Left cardiac atrium (tissue), 4 donors: ENCODE results near the gene CDCA7L. TPM values are rescaled to one million over a fixed set of nuclear protein-coding genes. Genes with fewer than 3 reads are reported as not detected.
A peak's percentile ranks its signal among the peaks of the same experiment; 100 is the strongest.
"Not testable (repeated sequence)": the region's sequence is repeated elsewhere in the genome, so short reads cannot be mapped to it uniquely, and the experiment has no call there.

Experiments used
- ATAC-seq, 2 donors: fragments of 200-7000 bp; cut with Tn5 transposase; one replicate each; pipeline ENCODE4 v1.9.1; 2020; ENCODE audit warnings: mild to moderate bottlenecking in 2 of 2, moderate library complexity in 2 of 2
- DNase-seq: peaks from one replicate; pipeline ENCODE4 v3.0.0-alpha.2; 2020
- intact Hi-C, 2 donors: fragments of 100-400 bp; cut with DNase I; formaldehyde crosslinking; loops; one replicate each; pipeline versions ENCODE4 v1.14.1 to v1.15.1; 2022 to 2023
- total RNA-seq, 2 donors: library from RNA; stranded (reverse); fragmentation: NEBNext Ultra II Directional; extraction: Animal tissue kit (Norgen Biotek cat#: 25700); gene quantifications; one replicate each; pipeline ENCODE4 v1.2.1, GENCODE V29; 2021
- donor health status: DM: no; HTN: yes; CAD: no.
- donor health status: DM: no; HTN: yes; CAD: no; lungs with severe emphysema.
- donor health status: DM: yes; HTN: yes; CAD: no.
- donor health status: Dilated cardiomyopathy.

CDCA7L gene
- total RNA-seq, 2 donors from 2014 or later, result 23.9 to 55.7 TPM

DNA sequence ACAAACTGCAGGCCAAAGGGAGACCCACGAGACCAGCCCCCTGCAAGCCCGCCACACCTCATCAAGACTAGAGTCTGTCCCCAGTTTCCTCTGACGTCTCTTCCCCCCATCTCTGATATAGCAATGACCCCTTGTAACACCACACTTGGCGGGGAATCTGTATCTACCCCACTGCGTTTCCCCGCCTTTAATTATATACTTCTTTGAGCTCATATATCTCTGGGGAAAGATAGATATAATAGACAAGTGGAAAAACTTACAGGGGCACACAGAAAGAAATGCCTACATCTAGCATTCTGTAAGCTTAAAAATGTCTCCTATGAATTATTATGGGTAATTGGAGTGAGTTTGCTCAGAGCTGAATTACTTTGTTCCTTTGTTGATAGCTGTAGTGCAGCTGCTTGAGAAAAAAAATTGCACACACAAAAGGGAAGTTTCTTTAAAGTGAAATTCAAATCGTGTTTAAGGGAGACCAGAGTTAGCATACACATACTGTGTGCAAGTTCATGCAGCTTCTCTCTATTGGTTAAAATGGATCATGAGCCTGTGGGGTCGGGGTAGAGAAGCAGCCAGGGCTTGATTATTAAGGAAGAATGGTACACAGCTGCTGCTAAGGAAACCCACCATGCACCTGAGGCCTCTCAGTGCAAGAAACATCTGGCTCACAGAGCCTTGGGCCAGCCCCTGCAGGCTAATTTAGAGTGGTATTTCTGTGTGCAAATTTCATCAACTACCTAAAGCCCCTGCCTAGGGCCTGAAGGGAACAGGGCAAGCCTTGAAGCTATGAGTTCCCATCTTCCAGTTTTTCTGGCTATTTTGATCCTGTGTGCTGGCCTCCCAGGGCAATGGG is 32.5 kb downstream of the CDCA7L start:
- intact Hi-C loops, result no loop called here
- ATAC-seq (no peak), DNase-seq (no peak)

DNA sequence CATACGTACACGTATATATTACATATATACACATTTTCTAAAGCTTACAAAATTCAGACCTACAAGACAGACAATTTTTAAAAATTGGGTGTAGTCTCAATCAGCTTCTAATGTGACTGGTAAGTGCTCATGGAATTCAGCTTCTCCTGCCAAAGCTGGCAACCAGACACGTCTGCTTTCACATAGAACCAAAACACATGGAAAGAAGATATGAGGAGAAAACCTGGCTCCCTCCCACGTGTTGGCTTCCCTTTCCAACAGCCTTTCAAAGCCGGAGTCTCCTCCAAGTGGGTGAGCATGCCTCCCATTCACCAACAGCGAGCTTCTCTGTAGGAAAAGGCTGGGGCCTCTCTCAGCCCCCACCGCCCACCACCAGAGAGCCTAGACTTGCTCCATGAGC is 33.4 kb downstream of the CDCA7L start:
- ATAC-seq, result peak; percentile 73 to 78
- intact Hi-C loops, result no loop called here

DNA sequence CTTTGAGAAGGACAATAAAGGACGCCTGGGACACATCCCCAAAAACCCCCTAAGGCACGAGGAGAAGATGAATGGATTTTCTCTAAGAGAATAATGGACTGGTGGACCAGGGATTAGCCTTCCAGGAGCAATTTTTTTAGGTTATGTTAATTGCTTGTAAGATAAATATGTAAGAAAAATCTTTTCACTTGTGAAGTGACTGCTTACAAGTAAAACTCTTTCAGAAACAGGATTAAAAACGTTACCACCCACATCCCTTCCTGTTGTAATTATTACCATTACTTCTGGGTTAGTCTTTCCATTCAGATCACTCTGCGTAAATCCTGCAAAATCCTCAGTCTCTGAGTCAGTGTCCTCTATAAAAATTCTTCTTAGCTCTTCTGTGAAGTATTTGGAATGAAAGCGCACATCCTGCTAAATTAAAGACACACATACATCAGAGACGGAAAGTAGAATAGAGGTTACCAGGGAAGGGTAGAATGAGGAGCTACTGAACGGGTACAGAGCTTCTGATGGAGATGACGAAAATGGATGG is 34.3 kb downstream of the CDCA7L start:
- DNase-seq, result no peak
- no peak for ATAC-seq
- intact Hi-C loops, result loop anchor here in 1 of 2 donors (2.0 kb wide), 1 partner anchor 33 kb away; the partner anchor contains the start of gene CDCA7L

More for the DNA sequence above, 33.4 kb downstream of the CDCA7L start:
- peak; percentile 69 for DNase-seq

DNA sequence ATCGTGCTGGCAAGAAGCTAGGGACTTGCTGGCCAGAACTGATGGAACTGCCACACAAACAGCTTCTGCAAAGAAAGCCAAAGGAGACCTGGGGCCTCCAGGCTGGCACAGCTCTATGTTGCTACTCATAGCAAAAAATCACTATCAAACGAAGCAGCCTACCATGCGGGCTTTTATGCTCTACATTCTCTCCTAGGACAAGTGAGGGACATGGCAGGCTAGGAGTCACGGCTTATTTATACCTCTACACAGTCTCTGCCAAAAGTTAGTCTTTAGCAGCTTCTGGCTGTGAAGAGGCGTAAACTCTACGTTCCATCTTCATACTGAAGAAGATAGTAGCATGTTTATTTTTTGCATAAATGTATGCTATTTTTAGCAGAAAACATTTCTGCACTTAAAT is 35.4 kb downstream of the CDCA7L start:
- ATAC-seq, result peak; percentile 74 to 76
- intact Hi-C loops, result loop anchor here in 1 of 2 donors (2.0 kb wide), 1 partner anchor 35 kb away; the partner anchor contains the start of gene CDCA7L
- no peak for DNase-seq

DNA sequence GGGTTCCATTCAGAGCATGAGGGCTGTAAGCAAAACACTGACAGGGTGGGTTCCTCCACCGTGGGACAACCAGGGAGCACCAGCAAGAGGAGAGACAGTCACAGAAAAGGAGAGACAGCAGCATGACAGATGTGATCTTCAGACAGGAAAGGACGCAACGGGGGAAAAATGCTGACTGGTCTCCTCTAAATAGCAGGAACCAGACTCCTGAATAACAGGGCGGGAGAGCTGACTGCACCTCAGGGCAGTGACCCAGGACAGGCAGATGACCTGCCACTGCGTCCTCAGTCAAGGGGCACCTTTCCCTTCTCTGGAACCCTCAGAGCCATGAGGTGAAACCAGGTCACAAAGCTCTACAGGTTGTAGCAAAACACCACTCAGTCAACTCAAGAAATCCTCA is 37.0 kb downstream of the CDCA7L start:
- intact Hi-C loops, result no loop called here
- no peak for ATAC-seq

DNA sequence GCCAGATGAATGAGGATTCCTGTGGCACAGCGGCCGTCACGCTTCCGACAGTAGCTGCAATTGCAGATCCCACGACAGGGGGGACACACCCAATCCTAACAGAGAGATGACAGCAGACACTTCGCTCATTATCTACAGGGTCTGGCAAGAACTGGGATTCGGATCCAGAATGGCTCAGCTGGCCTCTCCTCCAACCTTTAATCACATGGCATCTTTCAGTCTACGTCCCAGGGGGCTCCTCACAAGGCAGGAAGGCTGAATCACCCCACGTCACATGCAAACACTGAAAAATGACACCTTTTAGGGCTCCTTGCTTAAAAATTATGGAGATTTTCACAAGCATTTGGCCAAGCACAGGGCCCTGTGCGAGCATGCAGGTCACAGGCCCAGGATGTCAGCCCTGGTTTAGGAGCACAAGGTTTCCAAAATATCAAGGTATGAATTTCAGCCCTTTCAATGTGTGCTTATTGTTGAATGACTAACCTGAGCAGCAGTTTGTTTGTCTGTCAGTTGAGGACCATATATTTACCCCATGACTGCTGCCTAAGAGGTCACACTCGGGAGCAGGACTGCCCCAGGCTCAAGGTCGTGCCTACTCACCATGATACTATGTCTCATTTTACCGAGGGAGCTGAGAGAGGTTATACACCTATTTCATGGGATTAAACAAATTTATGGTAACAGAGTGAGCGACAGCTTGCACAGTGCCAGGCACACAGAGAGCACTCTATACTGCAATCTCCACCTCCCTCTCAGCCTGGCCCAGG is 42.5 kb downstream of the CDCA7L start:
- DNase-seq (no peak), ATAC-seq (peak in 1 of 2 donors; percentile 64)
- intact Hi-C loops, result no loop called here

More for the DNA sequence above, 37.0 kb downstream of the CDCA7L start:
- DNase-seq, result no peak

DNA sequence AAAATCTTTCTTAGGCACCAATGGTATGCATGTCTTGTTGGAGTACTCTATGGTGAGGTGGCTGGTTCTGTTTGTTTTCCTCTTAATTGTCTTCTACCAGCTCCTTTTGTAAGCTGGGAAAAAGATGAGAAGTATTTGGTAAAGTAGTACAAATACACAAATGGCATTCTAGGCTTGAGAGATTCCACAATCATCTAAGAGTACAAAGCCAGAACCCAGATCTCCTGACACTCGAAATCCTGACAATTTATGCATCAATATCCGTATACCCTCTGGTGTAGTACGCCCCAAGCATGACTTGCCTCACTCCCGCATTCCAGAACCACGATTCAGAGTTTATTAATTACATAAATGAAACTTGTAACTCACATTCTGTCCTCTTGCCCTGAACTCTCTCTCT is 43.5 kb downstream of the CDCA7L start:
- intact Hi-C loops, result no loop called here
- ATAC-seq (peak in 1 of 2 donors; percentile 18), DNase-seq (no peak)

DNA sequence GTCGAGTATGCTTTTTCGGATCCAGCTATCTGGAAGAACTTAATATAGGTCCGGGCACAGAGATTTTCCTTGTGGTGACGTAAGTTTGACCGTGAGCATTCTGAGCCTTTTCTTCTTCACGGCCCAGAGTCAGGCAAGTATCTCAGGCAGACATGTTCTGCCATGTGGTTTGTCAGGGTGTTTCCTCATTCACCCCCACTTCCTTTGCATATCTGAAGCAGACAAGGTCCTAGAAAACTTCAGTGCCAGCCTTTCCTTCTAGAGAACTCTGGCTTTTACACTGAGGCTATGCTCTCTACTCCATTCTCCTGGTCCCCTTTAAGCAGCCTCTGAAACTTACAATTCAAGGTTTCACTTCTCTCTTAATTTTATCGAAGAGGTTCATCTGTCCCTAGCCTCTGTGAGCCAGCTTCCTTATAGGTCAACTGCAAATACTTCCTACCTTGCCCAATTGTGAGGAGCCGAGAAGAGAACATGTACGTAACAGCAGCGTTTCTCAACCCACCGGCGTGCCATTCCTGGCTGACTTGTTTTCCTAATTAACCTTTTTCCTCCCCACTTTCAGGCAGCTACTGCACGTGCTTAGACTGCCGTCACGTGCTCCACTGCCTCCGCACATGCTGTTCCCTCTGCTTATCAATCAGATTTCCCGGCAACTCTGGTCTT is 47.3 kb downstream of the CDCA7L start:
- ATAC-seq (no peak), DNase-seq (no peak)
- intact Hi-C loops, result no loop called here

DNA sequence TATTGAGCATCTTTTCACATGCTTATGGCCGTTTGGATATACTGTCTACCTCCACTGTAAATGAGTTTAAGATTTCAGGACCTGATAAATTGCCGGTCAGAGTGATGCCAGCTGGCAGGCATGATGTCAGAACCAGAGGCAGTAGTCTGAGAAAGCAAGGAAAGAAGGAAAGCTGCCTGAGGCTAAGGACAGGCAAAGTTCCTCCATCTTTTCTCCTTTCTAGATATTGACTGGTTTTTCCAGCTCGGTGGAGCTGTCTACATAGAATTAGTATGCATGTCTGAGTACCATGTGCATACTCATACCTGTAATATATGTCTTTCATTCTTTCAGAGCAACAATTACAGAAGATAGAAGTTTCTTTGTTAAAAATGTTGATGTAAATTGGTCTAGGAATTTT is 52.3 kb downstream of the CDCA7L start:
- ATAC-seq, result no peak
- DNase-seq, result no peak
- intact Hi-C loops, result no loop called here

DNA sequence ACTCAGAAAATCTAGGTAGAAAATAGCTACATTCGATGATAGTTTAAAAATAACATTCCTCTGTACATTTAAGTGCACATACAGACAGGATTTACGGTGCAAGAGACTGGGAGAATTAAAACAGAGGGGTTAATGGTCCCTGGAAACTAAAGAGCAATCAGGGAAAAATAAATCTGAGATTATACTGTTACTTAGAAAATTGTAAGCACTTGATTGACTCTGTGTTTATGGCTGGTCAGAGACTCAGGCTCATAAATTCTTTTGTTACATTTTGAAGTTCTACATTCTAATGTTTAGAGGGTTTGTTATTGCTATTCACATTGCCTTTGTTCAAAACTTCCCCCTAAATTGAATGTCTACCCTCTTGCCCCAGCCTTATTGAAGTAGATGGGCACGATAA is 54.4 kb downstream of the CDCA7L start:
- DNase-seq (no peak), ATAC-seq (no peak)
- intact Hi-C loops, result no loop called here

DNA sequence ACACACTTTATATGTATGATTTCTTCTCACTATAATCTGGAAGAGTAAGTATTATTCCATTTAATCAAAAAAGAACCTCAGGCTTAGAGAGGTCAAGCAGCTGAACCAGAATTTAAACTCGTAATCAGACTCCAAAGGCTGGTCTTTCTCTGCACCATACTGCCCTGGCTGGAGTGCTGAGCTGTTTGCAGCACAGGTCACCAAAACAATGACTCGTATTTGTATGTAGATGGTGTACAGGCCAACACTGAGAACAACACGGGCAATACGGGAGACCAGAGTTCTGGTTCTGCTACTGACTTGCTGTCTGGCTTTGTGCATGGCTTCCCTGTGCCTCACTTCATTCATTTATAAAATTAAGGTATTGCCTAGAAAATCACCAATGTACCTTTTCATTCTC is 57.9 kb downstream of the CDCA7L start:
- DNase-seq, result no peak
- no peak for ATAC-seq
- intact Hi-C loops, result no loop called here

DNA sequence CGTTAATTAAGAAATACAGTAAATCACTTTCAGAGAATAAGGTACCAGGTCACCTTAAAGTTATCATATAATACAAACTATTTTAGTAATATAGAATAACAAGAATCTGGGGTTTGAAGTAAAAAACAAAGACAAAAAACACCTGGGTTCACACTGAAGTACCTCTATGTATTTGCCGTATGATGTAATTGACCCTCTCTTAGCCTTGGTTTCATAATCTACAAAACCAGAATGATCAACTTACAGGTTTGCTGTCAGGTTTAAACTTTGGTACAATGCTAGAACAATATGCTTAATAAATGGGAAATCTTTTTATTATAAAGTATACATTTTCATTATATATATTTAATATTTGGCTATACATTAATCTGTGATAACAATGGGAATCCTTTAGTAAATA is 58.3 kb downstream of the CDCA7L start:
- intact Hi-C loops, result no loop called here
- DNase-seq (no peak), ATAC-seq (no peak)

DNA sequence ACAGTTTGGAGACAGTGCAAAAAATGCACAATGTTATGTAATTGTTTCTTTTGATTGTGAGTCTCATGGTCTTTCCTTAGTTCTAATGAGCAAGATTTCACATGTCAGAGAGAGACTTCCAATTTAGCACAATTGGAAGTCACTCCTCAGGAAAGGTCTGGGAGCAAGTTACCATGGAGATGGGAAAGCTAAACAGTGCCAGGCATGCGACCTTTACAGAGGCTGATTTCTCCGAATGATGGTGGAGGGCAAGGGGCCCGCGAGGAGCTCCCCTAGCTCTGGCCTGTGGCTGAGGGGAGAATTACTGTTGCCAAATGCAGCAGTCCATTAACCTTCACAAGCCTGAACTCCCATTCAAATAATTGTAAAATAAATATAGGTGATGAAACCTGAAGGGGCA is 59.3 kb downstream of the CDCA7L start:
- ATAC-seq, result no peak
- intact Hi-C loops, result no loop called here
- no peak for DNase-seq

DNA sequence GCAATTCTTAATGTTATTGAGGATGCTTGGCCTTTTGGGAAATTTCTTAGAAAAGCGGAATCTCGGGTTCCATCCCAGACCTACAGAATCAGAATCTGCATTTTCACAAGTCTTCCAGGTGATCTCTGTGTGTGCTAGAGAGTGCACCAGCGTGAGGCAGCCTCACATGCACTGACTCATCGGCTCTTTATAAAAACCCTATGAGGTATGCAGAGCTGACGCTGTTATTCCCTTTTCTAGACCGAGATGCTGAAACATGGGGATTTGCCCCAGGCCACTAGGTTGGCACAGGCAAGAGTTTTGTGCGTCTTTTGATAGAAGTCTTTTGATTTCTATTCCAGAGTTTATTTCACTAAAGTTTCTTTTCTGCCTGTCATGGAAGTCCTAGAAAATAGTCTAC is 61.2 kb downstream of the CDCA7L start:
- intact Hi-C loops, result no loop called here
- no peak for ATAC-seq
- DNase-seq, result no peak

DNA sequence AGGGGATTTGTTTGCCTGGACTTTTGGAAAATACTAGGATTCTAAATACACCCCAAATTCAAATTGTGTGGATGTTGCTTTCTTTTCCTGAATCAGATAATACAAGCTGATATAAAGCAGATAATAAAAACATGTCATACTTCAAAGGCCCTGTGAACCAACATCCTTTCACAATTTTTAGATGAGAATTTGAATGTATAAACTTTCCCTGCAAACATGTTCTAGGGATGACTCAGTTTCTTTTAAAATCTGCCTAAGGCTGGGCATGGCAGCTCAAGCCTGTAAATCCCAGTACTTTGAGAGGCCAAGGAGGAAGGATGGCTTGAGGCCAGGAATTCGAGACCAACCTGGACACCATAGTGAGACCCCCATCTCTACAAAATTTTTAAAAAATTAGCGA is 62.2 kb downstream of the CDCA7L start:
- DNase-seq, intact Hi-C loops, ATAC-seq: not testable (repeated sequence)

DNA sequence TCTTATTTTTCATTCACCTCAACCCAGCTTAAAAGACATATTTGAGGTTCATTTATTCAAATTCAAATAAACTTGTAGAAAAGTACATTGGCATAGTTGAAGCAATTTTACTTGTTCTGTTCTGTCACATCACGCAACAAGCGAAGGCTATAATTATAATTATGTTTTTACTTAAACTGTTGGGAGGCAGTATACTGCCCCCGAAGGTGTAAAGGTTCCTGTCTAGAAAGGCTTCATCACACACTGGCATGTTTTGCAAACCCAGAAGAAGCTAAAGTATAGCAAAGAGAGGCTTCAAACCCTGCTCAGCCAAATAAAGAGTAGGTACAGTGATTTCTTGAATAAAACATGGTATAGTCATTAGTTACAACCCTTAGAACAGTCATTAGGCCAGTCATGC is 62.6 kb downstream of the CDCA7L start:
- intact Hi-C loops, result no loop called here
- DNase-seq (no peak), ATAC-seq (no peak)

DNA sequence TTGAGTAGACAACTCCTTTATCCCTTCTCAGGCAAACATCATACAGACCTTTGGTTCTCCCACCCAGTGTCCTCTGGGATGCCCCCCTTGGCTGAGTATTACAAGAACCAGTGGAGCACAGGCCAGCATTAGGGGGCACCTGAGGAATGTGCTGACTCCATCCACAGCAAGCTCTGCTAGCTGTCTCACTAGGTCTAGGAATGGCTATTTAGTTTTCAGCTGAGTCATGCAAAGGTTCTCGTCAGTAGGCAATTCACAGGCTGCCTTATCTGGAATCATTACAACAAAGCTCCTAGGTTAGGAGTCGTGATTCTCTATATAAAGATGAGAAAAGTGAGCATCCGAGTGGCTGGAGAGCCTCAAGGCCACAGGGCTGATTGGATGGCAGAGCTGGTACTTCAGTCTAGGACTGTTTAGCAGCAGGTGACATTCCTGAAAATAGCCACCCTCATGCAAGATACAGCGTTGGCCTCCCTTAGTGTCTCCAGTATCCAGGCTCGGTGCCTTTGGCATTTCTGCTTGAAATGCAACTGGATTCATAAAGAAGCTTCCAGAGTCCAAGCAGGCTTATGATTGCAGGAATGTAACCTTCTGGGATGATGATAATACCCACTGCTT is 75.8 kb downstream of the CDCA7L start:
- intact Hi-C loops, result no loop called here
- no peak for DNase-seq
- peak in 1 of 2 donors; percentile 63 for ATAC-seq

DNA sequence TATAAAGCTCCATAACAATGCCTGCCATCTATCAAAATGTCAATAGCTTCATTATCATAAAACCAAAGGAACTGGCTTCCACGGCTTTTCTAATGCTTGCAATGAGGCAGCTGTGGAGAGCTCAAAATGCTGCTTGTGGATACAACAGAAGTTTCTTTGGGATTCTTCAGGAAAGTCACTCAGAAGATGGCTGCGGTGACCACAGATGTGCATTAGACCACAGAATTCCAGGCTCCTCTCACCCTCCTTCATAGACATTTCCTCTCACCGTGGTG is 77.2 kb downstream of the CDCA7L start:
- ATAC-seq, result no peak
- intact Hi-C loops, result no loop called here

DNA sequence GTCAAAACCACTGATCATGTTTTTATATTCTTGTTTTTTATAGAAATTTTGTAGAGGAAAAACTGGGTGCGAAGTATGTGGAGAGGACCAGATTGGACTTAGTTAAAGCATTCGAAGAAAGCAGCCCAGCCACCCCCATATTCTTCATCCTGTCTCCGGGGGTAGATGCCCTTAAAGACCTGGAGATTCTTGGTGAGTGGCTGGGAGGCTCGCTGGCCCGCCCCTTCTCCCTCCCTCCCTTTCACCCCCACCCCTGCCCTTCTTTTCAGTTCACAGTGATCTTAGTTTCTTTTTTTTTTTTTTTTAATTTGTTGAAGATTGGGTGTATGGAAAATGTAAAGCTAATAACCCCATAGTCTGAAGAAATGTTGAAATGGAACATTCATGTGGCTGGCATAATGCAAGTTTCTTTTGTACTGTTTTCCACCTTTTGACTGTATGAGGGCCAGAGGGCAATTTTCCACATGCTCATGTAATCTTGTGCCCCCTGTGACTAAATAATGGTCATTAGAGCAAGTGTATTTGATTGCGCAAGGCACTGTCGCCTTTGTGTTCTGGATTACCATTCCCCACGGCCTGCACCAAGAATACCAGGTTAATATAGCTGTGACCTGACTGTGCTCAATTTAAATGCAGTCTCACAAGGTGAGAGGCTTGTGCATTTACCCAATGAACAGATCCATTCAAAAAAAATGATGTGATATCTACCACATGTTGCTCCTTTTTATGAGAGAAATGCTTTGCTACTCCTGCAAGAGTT is 77.7 kb downstream of the CDCA7L start:
- DNase-seq, result no peak
- ATAC-seq, result no peak
- intact Hi-C loops, result no loop called here

More for the DNA sequence above, 77.2 kb downstream of the CDCA7L start:
- DNase-seq, result no peak
